ENCODE data around the gene GPR183.

Gene GPR183

DNA sequence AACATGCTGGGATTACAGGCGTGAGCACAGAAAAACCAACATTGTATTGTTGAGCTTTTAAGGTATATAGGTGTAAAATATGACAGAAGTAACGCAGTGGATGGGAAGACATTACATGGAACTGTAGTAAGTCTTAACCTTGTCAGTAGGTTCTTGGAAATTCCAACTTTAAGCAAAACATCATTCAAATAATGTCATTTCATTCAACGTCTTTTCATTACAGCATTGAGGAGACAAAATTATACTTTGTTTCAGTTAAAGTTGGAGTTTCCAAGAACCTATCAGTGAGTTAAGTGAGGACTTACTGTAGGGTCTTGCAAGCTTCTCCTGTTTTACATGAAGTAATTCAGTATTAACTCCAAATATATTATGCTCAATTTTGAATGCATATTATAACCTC, 27.0 kb upstream of the GPR183 start:
- ChIA-PET CTCF (interaction anchor here (0.9 to 3.0 kb wide), 3 partner anchors 9 to 103 kb away, joined by 3 to 13 read pairs (median 6); no protein-coding TSS in a partner anchor), POLR2A (no interaction called here)
- DNase-seq (ENCODE audit: low read depth, low spot score), result no peak
- TF ChIP-seq, protein P1, sequence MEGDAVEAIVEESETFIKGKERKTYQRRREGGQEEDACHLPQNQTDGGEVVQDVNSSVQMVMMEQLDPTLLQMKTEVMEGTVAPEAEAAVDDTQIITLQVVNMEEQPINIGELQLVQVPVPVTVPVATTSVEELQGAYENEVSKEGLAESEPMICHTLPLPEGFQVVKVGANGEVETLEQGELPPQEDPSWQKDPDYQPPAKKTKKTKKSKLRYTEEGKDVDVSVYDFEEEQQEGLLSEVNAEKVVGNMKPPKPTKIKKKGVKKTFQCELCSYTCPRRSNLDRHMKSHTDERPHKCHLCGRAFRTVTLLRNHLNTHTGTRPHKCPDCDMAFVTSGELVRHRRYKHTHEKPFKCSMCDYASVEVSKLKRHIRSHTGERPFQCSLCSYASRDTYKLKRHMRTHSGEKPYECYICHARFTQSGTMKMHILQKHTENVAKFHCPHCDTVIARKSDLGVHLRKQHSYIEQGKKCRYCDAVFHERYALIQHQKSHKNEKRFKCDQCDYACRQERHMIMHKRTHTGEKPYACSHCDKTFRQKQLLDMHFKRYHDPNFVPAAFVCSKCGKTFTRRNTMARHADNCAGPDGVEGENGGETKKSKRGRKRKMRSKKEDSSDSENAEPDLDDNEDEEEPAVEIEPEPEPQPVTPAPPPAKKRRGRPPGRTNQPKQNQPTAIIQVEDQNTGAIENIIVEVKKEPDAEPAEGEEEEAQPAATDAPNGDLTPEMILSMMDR (IDR thresholded peaks at IDR 0.05; ENCODE audit: insufficient read depth, low read length, missing control alignments), result no peak
- H3K4me3 ChIP-seq (ENCODE audit: low read depth, low read length), result no peak overlapping the region

DNA sequence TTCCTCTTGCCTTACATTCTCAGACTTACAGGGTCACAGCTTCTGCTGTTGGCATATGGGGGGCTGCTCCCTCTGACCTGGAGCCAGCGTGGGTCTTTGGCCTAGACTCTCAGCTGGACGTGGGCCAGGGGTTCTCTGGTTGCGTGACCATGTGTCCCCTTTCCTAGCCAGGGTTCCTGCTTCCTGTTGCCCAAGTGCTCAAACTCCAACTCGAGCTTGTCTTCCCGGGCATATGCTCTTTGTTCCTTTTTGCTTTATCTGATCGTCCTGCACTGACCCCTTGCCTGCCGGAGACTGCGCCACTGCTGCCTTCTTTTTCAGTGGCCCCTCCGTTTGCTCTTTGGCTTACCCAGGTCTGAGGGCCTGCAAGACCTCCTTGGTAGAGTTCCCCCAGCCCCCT, 25.3 kb upstream of the GPR183 start:
- CTCF ChIA-PET, result interaction anchor here (2.1 kb wide), 1 partner anchor 28 kb away, joined by 4 read pairs; no protein-coding TSS in a partner anchor
- TF ChIP-seq, protein P1 (IDR thresholded peaks at IDR 0.05; ENCODE audit: insufficient read depth, low read length, missing control alignments), result no peak
- POLR2A ChIA-PET, result no interaction called here
- H3K4me3 ChIP-seq (ENCODE audit: low read depth, low read length), result no peak overlapping the region
- no peak for DNase-seq (ENCODE audit: low read depth, low spot score)

DNA sequence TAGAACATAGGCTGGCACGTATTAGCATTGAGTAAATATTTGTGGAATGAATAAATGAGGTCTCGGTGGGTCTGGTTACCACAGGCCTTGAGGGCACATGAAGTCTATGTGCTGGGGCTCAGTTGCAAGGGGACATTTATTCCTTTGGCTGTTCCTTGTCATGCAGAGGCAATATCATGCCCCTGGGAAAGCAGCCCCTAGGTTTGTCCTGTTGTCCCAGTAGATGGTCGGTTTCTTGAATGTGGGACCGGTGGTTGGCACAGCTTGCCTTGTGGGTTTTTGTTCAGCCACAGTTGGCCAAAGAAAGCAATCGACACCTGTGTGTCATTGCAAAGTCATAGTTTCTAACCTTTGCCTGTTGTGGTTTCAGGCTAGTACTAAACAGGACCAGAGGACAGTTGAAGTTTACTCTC, 24.7 kb upstream of the GPR183 start:
- H3K4me3 ChIP-seq (ENCODE audit: low read depth, low read length), result no peak overlapping the region
- DNase-seq (ENCODE audit: low read depth, low spot score), result no peak
- TF ChIP-seq, protein P1 (IDR thresholded peaks at IDR 0.05; ENCODE audit: insufficient read depth, low read length, missing control alignments), result no peak
- CTCF ChIA-PET, result interaction anchor here (2.1 kb wide), 1 partner anchor 29 kb away, joined by 4 read pairs; no protein-coding TSS in a partner anchor
- POLR2A ChIA-PET, result no interaction called here

DNA sequence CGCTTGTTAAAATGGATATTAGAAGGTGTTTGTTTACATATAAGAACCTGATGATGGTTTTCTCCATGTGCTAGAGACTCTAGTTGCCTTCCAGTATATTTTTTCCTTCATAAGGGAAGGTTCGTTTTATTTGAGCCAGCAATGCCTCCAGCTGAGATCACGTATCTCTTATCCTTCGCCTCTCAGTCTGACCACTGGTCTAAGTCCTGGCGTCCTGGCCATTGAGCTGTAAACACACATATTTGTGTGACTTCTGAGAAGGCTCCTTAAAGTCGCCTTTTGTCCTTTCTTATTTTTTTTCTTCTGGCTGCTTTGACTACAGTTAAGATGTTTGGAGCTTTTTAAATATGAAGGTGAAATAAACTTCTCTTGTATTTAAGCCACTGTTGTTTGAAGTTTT, 23.7 kb upstream of the GPR183 start:
- no peak for DNase-seq (ENCODE audit: low read depth, low spot score)
- ChIA-PET POLR2A (no interaction called here), CTCF (interaction anchor here (1.6 to 2.1 kb wide), 3 partner anchors 9 to 106 kb away, joined by 3 to 9 read pairs (median 4); no protein-coding TSS in a partner anchor)
- no peak overlapping the region for H3K4me3 ChIP-seq (ENCODE audit: low read depth, low read length)
- TF ChIP-seq, protein P1 (IDR thresholded peaks at IDR 0.05; ENCODE audit: insufficient read depth, low read length, missing control alignments), result no peak

DNA sequence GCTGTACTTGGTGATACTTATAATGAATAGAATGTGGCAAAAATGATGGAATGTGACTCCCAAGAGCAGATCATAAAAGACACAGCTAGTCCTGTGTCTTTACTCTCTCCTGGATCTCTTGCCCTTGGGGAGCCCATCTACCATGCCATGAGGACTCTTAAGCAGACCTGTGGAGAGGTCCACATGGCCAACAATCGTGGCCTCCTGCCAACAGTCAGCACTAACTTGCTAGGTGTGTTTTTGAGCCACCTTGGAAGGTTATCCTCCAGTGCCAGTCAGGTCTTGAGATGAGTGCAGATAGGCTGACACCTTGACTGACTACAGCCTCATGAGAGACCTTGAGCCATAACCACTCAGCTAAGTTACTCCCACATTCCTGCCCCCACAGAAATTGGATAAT, 22.3 kb upstream of the GPR183 start:
- TF ChIP-seq, protein P1 (IDR thresholded peaks at IDR 0.05; ENCODE audit: insufficient read depth, low read length, missing control alignments), result no peak
- ChIA-PET POLR2A (no interaction called here), CTCF (interaction anchor here (1.9 kb wide), 1 partner anchor 107 kb away, joined by 9 read pairs; no protein-coding TSS in a partner anchor)
- no peak for DNase-seq (ENCODE audit: low read depth, low spot score)
- H3K4me3 ChIP-seq (ENCODE audit: low read depth, low read length), result no peak overlapping the region

DNA sequence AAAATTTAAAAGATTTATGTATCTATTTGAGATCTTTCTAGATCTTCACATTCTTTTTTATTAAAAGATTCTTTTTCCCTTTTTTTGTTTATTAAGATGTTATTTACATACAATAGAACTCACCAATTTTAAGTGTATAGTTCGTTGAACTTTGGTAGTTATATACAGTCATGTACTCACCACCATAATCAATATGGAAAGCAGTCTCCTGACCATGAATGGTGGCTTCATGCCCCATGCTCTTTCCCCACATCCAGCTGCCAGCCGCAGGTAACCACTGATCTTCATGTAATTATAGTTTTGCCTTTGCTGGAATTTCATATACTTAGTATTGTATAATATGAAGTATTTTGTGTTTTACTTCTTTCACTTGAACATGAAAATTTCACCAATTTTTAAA, 20.6 kb upstream of the GPR183 start:
- no peak overlapping the region for H3K4me3 ChIP-seq (ENCODE audit: low read depth, low read length)
- POLR2A ChIA-PET, result no interaction called here
- TF ChIP-seq, protein P1 (IDR thresholded peaks at IDR 0.05; ENCODE audit: insufficient read depth, low read length, missing control alignments), result no peak
- CTCF ChIA-PET, result interaction anchor here (1.3 kb wide), 1 partner anchor 109 kb away, joined by 3 read pairs; no protein-coding TSS in a partner anchor
- DNase-seq (ENCODE audit: low read depth, low spot score), result no peak
